GM15510 (cell line): ENCODE data around the gene SFXN3.

Experiments used
- POLR2A ChIP-seq: IDR thresholded peaks from 3 replicates; pipeline ENCODE4 v1.6.1; 2011; ENCODE audit warnings: borderline replicate concordance; ENCODE audit not compliant: insufficient read length; ENCODE audit errors: extremely low read depth

SFXN3 gene

DNA sequence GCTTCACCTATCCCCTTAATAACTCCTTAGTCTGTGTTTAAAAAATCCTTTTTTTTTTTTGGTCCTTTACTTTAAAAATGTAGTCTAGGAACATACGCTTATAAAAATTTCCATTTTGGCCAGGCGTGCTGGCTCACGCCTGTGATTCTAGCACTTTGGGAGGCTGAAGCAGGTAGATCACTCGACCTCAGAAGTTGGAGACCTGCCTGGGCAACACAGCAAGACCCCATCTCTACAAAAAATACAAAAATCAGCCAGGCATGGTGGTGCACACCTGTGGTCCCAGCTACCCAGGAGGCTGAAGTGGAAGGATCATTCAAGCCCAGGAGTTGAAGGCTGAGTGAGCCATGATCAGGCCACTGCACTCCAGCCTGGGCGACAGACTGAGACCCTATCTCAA lies 45.6 kb downstream of the SFXN3 start:
- no peak for TF ChIP-seq POLR2A

GRCh38 chr10:101079874-101080273 lies 48.8 kb downstream of the SFXN3 start:
- TF ChIP-seq POLR2A = no peak

DNA sequence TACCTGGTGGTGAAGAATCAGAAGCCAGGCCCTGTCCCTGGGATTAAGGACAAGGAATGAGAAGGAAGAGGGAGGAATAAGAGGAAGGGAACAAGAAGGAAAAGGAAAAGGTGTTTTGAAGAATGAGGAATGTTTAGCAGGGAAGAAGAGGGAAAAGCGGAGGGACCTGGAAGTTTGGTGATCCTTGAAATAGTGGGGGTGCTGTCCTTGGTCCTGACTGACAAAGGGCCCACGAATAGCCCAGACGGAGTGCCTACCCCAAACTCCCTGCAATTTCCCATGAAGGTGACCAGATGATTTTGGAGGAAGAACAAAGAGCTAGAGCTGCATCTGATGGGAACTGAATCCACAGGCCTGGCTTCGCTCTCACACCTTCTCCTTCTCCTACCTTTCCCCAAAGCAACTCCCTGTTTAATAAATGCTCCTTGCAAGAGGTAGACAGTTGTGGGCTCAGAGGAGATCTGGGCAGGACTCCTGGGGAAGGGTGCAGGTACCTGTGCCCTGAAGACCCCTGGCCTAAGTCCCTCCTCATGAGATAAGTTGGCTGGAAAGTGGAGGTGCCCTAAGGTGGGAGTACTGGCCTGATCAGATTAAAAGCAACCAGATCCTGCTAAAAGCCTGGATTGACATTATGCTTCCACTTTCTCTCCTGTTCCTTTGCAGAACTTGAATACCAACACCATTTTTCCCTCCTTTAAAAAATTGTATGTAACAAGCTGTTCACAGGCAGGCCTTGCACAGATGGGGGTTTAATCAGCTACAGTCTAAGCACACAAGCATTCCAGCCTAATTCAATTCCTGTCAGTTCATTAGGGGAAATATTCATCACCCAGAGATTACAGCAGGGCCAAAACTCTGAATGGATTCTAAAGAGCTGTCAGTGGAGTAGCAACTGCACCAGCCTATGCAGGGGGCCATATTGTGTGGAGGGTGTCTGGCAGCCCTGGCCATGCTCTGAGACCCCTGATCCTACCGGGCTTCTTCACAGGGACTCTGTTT lies 50.2 kb downstream of the SFXN3 start:
- no peak for TF ChIP-seq POLR2A

DNA sequence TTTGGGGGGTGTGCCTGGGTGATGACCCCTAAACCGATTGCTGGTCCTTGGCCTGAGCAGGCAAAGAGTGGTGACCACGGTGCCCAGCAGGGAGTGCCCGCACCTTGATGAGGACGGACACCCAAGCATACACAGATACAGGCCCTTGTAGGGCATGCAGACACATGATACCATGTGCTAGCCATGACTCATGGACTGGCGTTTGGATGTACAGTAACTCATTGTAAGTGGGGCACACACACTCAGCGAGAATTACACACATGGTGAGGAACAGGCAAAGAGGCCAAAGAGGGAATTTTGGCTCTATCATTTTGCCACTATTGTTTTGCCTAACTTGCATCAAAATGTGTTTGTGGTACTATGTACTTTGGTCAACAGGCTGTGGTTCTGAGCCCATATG lies 54.8 kb downstream of the SFXN3 start:
- no peak for TF ChIP-seq POLR2A

GRCh38 chr10:101087376-101087775 lies 56.3 kb downstream of the SFXN3 start:
- no peak for TF ChIP-seq POLR2A

DNA sequence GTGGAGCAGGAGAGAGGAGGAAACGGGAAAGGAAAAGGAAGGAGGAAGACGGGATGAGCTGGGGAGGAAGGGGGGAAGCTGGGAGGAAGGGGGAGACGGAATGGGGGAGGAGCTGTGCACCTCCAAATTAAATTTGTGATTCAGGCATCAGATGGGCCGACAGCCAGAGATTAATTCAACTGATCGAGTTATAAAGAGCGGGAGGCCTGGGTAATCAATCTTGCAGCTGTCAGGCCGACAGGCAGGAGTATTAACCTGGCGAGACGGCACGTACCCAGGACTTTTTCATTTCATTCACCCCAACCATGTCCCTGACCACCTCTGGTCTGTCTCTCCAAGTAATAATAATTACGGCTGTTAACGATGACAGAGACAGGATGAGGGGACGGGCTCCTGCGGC lies 56.9 kb downstream of the SFXN3 start:
- no peak for TF ChIP-seq POLR2A

- TF ChIP-seq POLR2A = no peak
These were observed 58.7 kb downstream of the SFXN3 start for GRCh38 chr10:101089520-101090299.

DNA sequence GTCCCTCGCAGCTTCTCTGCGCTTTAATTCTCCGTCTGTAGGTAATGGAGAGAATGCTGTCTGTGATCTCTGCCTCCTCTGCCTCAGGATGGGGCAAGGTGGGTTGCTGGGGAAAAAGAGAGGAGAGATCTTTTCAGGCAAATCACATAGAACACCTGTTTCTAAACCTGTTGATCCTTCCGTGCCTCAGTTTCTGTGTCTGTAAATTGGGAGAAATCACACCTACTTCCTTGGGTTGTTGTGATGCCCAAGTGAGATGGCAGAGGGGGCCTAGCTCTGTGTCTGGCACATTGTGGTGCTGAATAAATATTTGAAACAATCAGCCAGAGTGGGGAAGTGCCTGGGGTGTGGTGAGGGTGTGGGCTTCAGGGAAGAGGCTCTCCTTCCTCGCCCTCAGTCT lies 59.6 kb downstream of the SFXN3 start:
- no peak for TF ChIP-seq POLR2A
